Vagina (tissue), 2 donors: ENCODE results near the gene DNM1L. TPM values are rescaled to one million over a fixed set of nuclear protein-coding genes. Genes with fewer than 3 reads are reported as not detected.

Source experiments
- DNase-seq, 2 donors: peaks; one replicate each; pipeline ENCODE4 v3.0.0-alpha.2; 2017; ENCODE audit errors: extremely low spot score in 2 of 2
- H3K27ac ChIP-seq: fragments of 200-600 bp; sonication (generic); one replicate; pipeline ENCODE4 v1.5.1; 2019
- H3K27me3 ChIP-seq: fragments of 200-600 bp; sonication (generic); one replicate; pipeline ENCODE4 v1.5.1; 2019
- H3K36me3 ChIP-seq, 2 donors: fragments of 200-600 bp; sonication (generic); one replicate each; pipeline ENCODE4 v1.5.1; 2017 to 2019
- H3K4me1 ChIP-seq: fragments of 200-600 bp; sonication (generic); one replicate; pipeline ENCODE4 v1.5.1; 2019
- H3K4me3 ChIP-seq, 2 donors: fragments of 200-600 bp; sonication (generic); 1 replicate in 1 of 2; 2 replicates in 1 of 2; pipeline ENCODE4 v1.5.1; 2016 to 2019
- H3K9me3 ChIP-seq: fragments of 200-600 bp; sonication (generic); one replicate; pipeline ENCODE4 v1.5.1; 2019
- CTCF ChIP-seq, 3 experiments: fragments of 450-650 bp in 2 of 3; fragments of 200-600 bp in 1 of 3; sonication (generic) in 1 of 3; IDR thresholded peaks; one replicate each; pipeline ENCODE4 v1.5.1; 2017 to 2019; ENCODE audit warnings: antibody characterized with exemption in 3 of 3, mild to moderate bottlenecking in 2 of 3, moderate library complexity in 2 of 3
- POLR2A ChIP-seq, 2 donors: fragments of 450-650 bp; IDR thresholded peaks; one replicate each; pipeline ENCODE4 v1.6.1; 2017; ENCODE audit warnings: antibody characterized with exemption in 2 of 2, mild to moderate bottlenecking in 2 of 2, moderate library complexity in 2 of 2
- POLR2AphosphoS5 ChIP-seq, 2 donors: sonication (generic); formaldehyde crosslinking; IDR thresholded peaks; one replicate each; pipeline ENCODE4 v1.9.0; 2017; ENCODE audit warnings: antibody characterized with exemption in 2 of 2, mild to moderate bottlenecking in 2 of 2, low read depth in 1 of 2; ENCODE audit not compliant: insufficient read depth in 1 of 2
- intact Hi-C: fragments of 100-400 bp; cut with DNase I; formaldehyde crosslinking; loops from one replicate; pipeline ENCODE4 v1.15.1; 2023
- small RNA-seq: library from RNA; depleted of rRNA; stranded (forward); fragments of <200 nt; gene quantifications from one replicate; pipeline ENCODE3, GENCODE V24; 2016
- total RNA-seq: library from RNA; depleted of rRNA; stranded (reverse); fragments of >200 nt; gene quantifications from one replicate; pipeline ENCODE4 v1.2.3, GENCODE V29; 2016

DNM1L gene
- total RNA-seq, 1 donor from 2014 or later, result 81.8 TPM

GRCh38 chr12:32785557-32785956, 106.5 kb downstream of the DNM1L start:
- Histone ChIP-seq H3K4me1 (no peaks in the 10 kb centered on the region), H3K27me3 (no peaks in the 10 kb centered on the region), H3K4me3 (no peak overlapping the region), H3K9me3 (no peaks in the 10 kb centered on the region), H3K36me3 (no peaks in the 10 kb centered on the region), H3K27ac (no peak overlapping the region)
- DNase-seq, result no peak
- TF ChIP-seq CTCF (IDR thresholded peaks at IDR 0.05), result no peak
- TF ChIP-seq POLR2AphosphoS5 (IDR thresholded peaks at IDR 0.05; ENCODE audit: insufficient read depth in 1 of 2, low read depth in 1 of 2), result no peak
- no peak for TF ChIP-seq POLR2A (IDR thresholded peaks at IDR 0.05)
- intact Hi-C loops, result no loop called here

- no peaks in the 10 kb centered on the region for H3K4me1 ChIP-seq
- no peak for DNase-seq
- no peaks in the 10 kb centered on the region for H3K9me3 ChIP-seq
- intact Hi-C loops, result no loop called here
- no peak overlapping the region for H3K27ac ChIP-seq
- H3K4me3 ChIP-seq, result no peak overlapping the region
- TF ChIP-seq CTCF (IDR thresholded peaks at IDR 0.05), result no peak
- TF ChIP-seq POLR2A (IDR thresholded peaks at IDR 0.05), result no peak
- no peak for TF ChIP-seq POLR2AphosphoS5 (IDR thresholded peaks at IDR 0.05; ENCODE audit: insufficient read depth in 1 of 2, low read depth in 1 of 2)
- no peaks in the 10 kb centered on the region for H3K27me3 ChIP-seq
- no peaks in the 10 kb centered on the region for H3K36me3 ChIP-seq
Observed at GRCh38 chr12:32788405-32788804, 109.3 kb downstream of the DNM1L start.

- no peak overlapping the region for H3K27ac ChIP-seq
- TF ChIP-seq CTCF (IDR thresholded peaks at IDR 0.05) (no peak), POLR2AphosphoS5 (IDR thresholded peaks at IDR 0.05; ENCODE audit: insufficient read depth in 1 of 2, low read depth in 1 of 2) (no peak), POLR2A (IDR thresholded peaks at IDR 0.05) (no peak)
- H3K27me3 ChIP-seq, result no peaks in the 10 kb centered on the region
- no peak for DNase-seq
- no peaks in the 10 kb centered on the region for H3K9me3 ChIP-seq
- no peak overlapping the region for H3K4me3 ChIP-seq
- H3K36me3 ChIP-seq, result no peaks in the 10 kb centered on the region
- H3K4me1 ChIP-seq, result no peaks in the 10 kb centered on the region
- intact Hi-C loops, result no loop called here
Observed at GRCh38 chr12:32789446-32789845, 110.3 kb downstream of the DNM1L start.

- Histone ChIP-seq H3K27ac (no peak overlapping the region), H3K4me1 (no peaks in the 10 kb centered on the region), H3K27me3 (no peaks in the 10 kb centered on the region), H3K4me3 (no peak overlapping the region), H3K36me3 (no peaks in the 10 kb centered on the region), H3K9me3 (no peaks in the 10 kb centered on the region)
- TF ChIP-seq POLR2AphosphoS5 (IDR thresholded peaks at IDR 0.05; ENCODE audit: insufficient read depth in 1 of 2, low read depth in 1 of 2) (no peak), CTCF (IDR thresholded peaks at IDR 0.05) (no peak), POLR2A (IDR thresholded peaks at IDR 0.05) (no peak)
- DNase-seq, result no peak
- intact Hi-C loops, result no loop called here
Observed at GRCh38 chr12:32789916-32790315, 110.8 kb downstream of the DNM1L start.

GRCh38 chr12:32794281-32794680, 115.2 kb downstream of the DNM1L start:
- no peak for TF ChIP-seq POLR2A (IDR thresholded peaks at IDR 0.05)
- no peak for TF ChIP-seq POLR2AphosphoS5 (IDR thresholded peaks at IDR 0.05; ENCODE audit: insufficient read depth in 1 of 2, low read depth in 1 of 2)
- TF ChIP-seq CTCF (IDR thresholded peaks at IDR 0.05), result no peak
- H3K4me1 ChIP-seq, result no peaks in the 10 kb centered on the region
- H3K4me3 ChIP-seq, result no peak overlapping the region
- no peaks in the 10 kb centered on the region for H3K9me3 ChIP-seq
- intact Hi-C loops, result no loop called here
- no peak overlapping the region for H3K27ac ChIP-seq
- H3K27me3 ChIP-seq, result no peaks in the 10 kb centered on the region
- H3K36me3 ChIP-seq, result no peaks in the 10 kb centered on the region
- DNase-seq, result no peak

Small RNA genes lying within 50 kb of the gene (small RNA-seq; reads per million reads assigned to genes)
- gene RF00019, result not detected

Other genes starting within 250 kb of the DNM1L start
- gene YARS2, start 76.6 kb downstream of the DNM1L start, total RNA-seq, result 23.6 TPM
- 16.2 TPM for gene PKP2, start 217.5 kb downstream of the DNM1L start, total RNA-seq